HG02642 (cell line): ENCODE results near the gene KCNJ13.
A peak's percentile ranks its signal among the peaks of the same experiment; 100 is the strongest.

Source experiments
- ATAC-seq: cut with Tn5 transposase; IDR thresholded peaks from one replicate; pipeline ENCODE4 v1.9.1; 2021; ENCODE audit warnings: mild to moderate bottlenecking; ENCODE audit not compliant: unreplicated experiment, poor library complexity

The KCNJ13 gene

GRCh38 chr2:232776435-232776834 lies at the start of gene KCNJ13:
TSS of gene KCNJ13 (minus strand) at chr2:232776565. CDS start at chr2:232771362, 5,203 bp downstream.
- no peak for ATAC-seq

GRCh38 chr2:232817756-232818155 lies 41.4 kb upstream of the KCNJ13 start:
- ATAC-seq, result no peak

- no peak for ATAC-seq
These were observed 40.3 kb upstream of the KCNJ13 start for GRCh38 chr2:232816657-232817056.

GRCh38 chr2:232815569-232815968 lies 39.2 kb upstream of the KCNJ13 start:
- ATAC-seq, result no peak

- ATAC-seq, result no peak
These were observed 34.1 kb upstream of the KCNJ13 start for GRCh38 chr2:232810444-232810843.

GRCh38 chr2:232809349-232810124 lies 33.2 kb upstream of the KCNJ13 start:
- no peak for ATAC-seq

DNA sequence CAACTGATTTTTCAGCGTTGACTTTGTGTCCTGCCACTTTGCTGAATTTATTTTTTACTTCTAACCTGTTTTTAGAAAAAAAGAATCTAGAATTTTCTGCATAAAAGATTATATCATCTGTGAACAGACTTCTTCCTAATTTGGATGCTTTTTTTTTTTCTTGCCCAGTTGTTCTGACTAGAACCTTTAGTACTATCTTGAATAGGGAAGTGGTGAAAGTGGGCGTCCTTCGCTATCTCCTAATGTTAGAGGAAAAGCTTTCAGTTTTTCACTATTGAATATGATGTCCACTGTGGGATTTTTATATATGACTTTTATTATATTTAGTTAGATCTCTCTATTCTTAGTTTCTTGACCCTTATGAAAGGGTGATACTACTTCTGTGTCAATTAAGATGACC lies 25.7 kb upstream of the KCNJ13 start:
- ATAC-seq, result no peak

DNA sequence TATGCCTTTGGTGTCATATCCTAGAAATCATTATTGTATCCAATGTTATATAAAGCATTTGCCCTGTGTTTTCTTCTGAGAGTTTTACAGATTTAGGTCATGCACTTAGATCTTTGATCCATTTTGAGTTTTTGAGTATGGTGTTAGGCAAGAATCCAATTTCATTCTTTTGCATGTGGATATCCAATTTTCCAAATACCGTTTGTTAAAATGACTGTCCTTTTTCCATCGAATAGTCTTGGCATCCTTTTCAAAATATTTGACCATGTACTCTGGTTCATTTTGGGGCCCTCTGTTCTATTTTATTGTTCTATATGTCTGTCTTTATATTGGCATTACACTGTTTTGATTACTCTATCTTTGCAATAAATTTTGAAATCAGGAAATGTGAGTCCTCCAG lies 23.8 kb upstream of the KCNJ13 start:
- no peak for ATAC-seq

DNA sequence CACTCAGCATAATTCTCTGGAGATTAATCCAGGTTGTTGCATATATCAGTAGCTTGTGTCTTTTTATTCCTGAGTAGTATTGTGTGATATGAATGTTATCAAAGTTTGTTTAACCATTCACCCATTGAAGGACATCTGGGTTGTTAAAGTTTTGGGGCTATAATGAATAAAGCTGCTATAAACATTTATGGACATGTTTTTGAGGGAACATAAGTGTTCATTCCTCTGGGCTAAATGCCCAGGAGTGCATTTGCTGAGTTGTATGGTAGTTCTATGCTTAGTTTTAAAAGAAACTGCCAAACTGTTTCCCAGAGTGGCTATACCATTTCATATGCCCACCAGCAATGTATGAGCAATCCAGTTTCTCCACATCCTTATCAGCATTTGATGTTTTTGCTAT lies 21.8 kb upstream of the KCNJ13 start:
- no peak for ATAC-seq

GRCh38 chr2:232795920-232796319 lies 19.6 kb upstream of the KCNJ13 start:
- no peak for ATAC-seq

- ATAC-seq, result no peak
These were observed 18.6 kb upstream of the KCNJ13 start for GRCh38 chr2:232794981-232795380.

- no peak for ATAC-seq
These were observed 16.9 kb upstream of the KCNJ13 start for GRCh38 chr2:232793271-232793670.

DNA sequence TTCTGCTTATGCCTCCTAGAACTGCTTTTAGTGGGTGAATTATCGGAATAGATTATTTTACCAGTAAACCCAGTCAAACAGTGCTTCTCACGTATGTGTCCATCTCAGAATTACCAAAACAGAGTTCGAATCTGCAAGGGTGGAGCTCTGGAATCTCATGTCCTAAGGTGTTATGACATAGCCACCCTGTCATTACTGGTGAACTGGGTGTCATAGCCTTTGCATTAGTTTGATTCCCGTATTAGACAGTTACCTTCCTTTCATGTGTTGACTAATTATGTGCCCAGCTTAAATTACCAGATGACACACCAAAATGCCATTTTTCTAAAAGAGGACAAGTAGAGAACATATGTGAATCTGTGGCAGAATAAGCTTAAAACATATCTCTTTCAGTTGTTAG lies 15.2 kb upstream of the KCNJ13 start:
- no peak for ATAC-seq

GRCh38 chr2:232789082-232789481 lies 12.7 kb upstream of the KCNJ13 start:
- no peak for ATAC-seq

DNA sequence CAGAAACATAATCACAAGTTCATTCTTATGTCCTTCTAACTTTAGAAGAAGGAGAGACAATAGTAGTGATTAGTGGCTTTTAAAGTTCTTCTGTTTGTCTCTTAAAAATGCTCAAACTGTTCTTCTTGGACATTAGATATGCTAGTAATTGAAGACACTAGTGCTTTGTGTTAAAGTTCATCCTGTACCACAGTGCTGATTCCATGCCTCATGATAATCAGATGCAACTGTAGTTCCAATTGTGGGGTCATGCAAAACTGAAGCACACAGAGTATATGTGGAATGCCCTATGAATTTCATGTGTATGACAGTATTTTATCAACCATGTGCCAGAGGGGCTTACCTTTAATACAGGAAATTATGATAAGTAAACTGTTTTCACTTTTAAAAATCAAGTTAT lies 11.4 kb upstream of the KCNJ13 start:
- no peak for ATAC-seq

- no peak for ATAC-seq
These were observed 6.9 kb upstream of the KCNJ13 start for GRCh38 chr2:232783278-232783677.

DNA sequence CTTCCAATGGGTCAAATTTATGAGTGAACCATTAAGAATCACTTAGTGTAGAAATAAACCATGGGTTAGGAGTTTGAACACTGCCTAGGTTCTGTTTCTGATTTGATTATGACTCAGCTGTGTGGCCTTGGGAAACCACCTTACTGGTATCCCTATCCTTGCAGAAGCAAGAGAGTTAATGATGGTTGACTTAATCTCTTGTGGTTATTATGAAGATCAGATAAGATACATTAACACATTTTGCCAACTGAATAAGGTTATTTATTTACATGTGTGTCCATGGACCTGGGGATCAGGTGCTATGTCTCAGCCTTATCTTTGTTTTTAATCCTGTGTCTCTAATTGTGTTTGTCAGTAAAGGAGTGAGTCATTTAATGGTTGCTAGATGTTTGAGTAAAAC lies 5.4 kb upstream of the KCNJ13 start:
- peak; percentile 90 for ATAC-seq

GRCh38 chr2:232779934-232780333 lies 3.6 kb upstream of the KCNJ13 start:
- no peak for ATAC-seq

DNA sequence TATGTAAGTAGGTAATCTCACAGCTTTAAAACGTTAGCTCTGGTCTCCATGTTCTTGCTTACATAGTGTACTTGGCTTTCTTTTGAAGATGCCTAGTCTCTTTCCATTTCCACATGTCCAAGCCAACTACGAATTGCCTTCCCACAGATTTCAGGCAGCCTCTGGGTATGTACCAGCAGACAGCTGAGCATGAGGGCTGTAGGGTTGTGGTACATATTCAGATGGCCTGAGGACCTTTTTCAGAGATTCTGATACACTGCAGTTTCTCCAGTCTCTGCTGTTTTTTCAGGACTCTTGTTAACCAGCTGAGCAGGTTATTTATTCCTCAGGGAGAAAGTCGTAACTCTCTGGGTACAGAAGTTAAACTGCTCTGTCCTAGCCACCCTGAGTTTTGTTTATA lies 3.1 kb upstream of the KCNJ13 start:
- no peak for ATAC-seq

- no peak for ATAC-seq
These were observed 911 bp upstream of the KCNJ13 start for GRCh38 chr2:232777276-232777675.

DNA sequence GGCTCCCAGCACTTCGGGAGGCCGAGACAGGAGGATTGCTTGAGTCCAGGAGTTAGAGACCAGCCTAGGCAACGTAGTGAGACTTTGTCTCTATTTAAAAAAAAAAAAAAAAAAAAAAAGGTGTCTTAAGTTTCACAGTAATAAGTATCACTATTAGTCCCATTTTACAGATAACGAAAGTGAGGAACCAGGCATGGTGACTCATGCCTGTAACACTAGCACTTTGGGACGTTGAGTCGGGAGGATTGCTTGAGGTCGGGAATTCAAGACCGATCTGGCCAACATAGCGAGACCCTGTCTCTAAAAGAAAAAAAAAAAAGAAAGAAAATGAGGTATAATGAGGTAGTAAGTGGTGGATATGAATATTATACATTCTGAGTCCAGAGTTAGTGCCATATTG lies 2.5 kb downstream of the KCNJ13 start:
- ATAC-seq, result no peak

GRCh38 chr2:232772531-232772930 lies 3.8 kb downstream of the KCNJ13 start:
- peak; percentile 55 for ATAC-seq
